Occipital lobe (tissue), 2 donors: ENCODE results near the gene TUBB2B. TPM values are rescaled to one million over a fixed set of nuclear protein-coding genes. Genes with fewer than 3 reads are reported as not detected.
"Not testable (repeated sequence)": the region's sequence is repeated elsewhere in the genome, so short reads cannot be mapped to it uniquely, and the experiment has no call there.

Experiments
- DNase-seq: peaks from one replicate; lab custom pipeline; 2025; lab: John Stamatoyannopoulos, UW
- total RNA-seq: library from RNA; depleted of rRNA; stranded (reverse); fragments of >200 nt; gene quantifications from one replicate; pipeline ENCODE4 v1.2.3, GENCODE V29; 2014

TUBB2B gene
- total RNA-seq, 1 donor from 2014 or later: 4,324 TPM

GRCh38 chr6:3212261-3212660 lies 15.2 kb downstream of the TUBB2B start:
- DNase-seq: no peak

GRCh38 chr6:3211681-3212080 lies 15.8 kb downstream of the TUBB2B start:
- peak; percentile 49 for DNase-seq

GRCh38 chr6:3210024-3210610 lies 17.3 kb downstream of the TUBB2B start:
- DNase-seq: no peak

GRCh38 chr6:3209114-3210023 lies 18.1 kb downstream of the TUBB2B start:
- peak; percentile 34 for DNase-seq

- DNase-seq: no peak
Measured at GRCh38 chr6:3208775-3209113, 18.7 kb downstream of the TUBB2B start.

GRCh38 chr6:3208098-3208774 lies 19.2 kb downstream of the TUBB2B start:
- no peak for DNase-seq

GRCh38 chr6:3206339-3207015 lies 21.0 kb downstream of the TUBB2B start:
- no peak for DNase-seq

GRCh38 chr6:3205913-3206312 lies 21.5 kb downstream of the TUBB2B start:
- DNase-seq: peak; percentile 19

- DNase-seq: no peak
Measured at GRCh38 chr6:3204921-3205320, 22.5 kb downstream of the TUBB2B start.

GRCh38 chr6:3202999-3203696 lies 24.3 kb downstream of the TUBB2B start:
- no peak for DNase-seq

GRCh38 chr6:3201388-3201787 lies 26.1 kb downstream of the TUBB2B start:
- no peak for DNase-seq

- no peak for DNase-seq
Measured at GRCh38 chr6:3200682-3201081, 26.8 kb downstream of the TUBB2B start.

GRCh38 chr6:3199382-3199781 lies 28.1 kb downstream of the TUBB2B start:
- DNase-seq: no peak

GRCh38 chr6:3197734-3198133 lies 29.7 kb downstream of the TUBB2B start:
- DNase-seq: not testable (repeated sequence)

GRCh38 chr6:3196770-3197169 lies 30.7 kb downstream of the TUBB2B start:
- no peak for DNase-seq

- DNase-seq: peak; percentile 6
Measured at GRCh38 chr6:3195695-3196497, 31.6 kb downstream of the TUBB2B start.

- DNase-seq: no peak
Measured at GRCh38 chr6:3195420-3195694, 32.1 kb downstream of the TUBB2B start.

GRCh38 chr6:3194535-3195419 lies 32.7 kb downstream of the TUBB2B start:
- peak; percentile 77 for DNase-seq

GRCh38 chr6:3193102-3193849 lies 34.2 kb downstream of the TUBB2B start:
- DNase-seq: no peak
